NCI-H226 (cell line): Measurements from ENCODE around the gene C4orf50.

ENCODE experiments used
- DNase-seq: peaks from one replicate; pipeline ENCODE4 v3.0.0-alpha.2; 2015

Gene C4orf50

DNA sequence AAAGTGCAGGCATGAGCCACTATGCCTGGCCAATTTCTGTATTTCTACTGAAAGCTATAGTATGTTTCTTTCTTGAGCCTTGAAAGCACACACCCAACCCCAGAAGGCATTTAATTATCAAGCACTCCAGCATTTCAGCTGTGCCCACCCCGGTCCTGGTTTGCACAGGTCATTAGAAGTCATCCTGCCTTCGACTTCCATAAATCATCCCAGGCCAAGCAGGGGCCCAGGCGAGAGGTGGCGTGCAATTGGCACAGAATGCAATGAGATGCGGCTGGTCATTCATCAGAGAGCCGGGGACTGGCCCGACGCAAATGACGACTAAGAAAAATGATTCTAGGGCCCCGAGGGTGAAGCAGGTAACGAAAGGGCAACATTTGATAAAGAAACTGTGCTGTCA, 100.6 kb downstream of the C4orf50 start:
- DNase-seq, result no peak

DNA sequence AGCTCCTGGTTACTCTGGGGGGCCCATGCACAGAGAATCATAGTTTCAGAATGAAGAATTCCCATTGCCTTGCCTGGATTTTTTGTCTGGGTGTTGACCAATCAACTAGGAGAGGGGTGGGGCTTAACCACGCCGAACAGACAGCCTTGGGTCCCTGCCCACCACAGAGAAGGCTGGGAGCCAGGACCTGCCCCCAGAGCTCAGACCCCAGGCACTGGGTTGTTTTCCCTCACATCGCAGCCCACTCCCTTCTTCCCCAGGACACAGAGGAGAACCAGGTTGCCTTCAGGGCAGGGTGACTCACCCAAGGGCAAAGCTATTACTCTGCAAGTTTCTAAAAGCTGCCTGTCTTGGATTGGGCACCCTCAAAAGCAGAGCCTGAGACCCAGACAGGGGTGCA, 102.0 kb downstream of the C4orf50 start:
- no peak for DNase-seq

DNA sequence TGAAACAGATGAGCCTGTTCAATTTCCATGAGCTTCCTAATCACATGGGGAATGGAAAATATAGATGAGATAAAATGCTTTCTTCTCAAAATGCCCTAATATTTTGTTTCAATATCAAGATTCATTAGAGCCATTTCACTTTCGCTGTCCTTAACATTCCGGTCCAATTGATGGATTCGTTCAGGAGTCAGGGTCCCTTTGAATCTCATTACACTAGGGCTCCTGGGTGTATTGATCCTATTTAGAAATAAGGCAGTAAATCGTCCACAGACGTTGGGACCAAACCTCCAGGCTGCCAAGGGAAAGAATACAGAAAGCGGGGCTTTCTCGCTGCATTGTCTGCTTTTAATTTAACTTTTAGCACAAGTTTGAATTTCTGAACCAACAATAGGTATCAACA, 104.8 kb downstream of the C4orf50 start:
- DNase-seq, result no peak

DNA sequence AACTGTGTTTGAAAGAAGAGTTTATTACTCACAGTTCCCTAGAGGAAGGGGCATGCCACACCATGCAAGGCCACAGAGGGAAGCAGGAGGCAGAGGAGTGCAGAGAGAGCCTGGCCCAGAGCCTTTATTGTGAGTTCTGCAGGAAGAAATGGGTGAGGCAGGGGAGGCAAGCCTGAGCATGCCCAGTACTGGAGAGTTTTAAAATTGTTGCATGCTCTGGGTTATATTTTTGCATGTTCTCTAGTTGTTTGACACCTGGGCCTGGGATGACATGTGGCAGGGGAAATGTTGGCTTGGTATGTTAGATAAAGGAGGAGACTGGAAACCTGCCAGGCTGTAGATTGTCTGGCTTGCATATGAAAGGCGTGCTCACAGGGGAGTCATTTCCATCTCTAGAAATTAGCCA, 105.6 kb downstream of the C4orf50 start:
- no peak for DNase-seq

DNA sequence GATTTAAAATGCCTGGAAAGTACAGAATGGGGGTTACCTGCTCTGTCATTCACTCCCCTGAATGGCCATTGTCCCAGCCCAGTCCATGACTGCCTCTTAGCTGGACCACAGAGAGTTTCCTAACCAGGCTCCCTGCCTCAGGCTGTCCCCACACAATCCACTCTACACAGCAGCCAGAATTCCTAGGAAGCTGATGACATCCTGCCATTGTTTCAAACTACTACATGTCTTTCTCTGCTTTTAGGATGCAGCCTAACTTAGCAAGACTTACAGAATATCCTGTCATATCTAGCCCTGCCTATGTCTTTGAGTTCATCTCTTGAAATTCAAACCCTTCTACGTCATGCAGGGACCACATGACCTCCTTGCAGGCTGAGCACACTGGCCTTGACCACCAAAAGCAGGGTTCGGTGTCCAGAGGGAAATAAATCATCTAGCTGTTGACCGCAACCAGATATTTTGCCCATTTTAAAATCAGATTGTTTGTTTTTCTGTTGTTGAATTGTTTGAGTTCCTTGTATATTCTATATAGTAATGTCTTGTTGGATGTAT, 109.3 kb downstream of the C4orf50 start:
- no peak for DNase-seq

DNA sequence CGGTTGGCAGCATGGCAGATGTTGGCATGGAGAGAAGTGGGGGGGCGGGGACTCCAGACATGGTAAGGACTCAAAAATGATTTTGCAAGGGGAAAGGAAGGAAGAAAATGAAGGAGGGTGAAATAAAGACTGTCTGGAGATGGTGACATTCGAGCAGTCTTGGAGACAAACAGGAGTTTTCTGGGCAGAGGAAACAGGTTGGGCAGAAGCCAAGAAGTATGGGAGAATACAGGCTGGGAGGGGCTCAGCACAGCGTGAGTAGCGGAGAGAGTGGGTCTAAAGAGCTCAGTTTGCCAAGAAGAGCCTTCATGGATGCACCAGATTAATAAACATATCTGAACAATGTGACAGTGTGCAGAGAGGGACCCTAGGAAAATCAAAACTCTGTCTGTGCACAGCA, 112.0 kb downstream of the C4orf50 start:
- DNase-seq, result no peak

DNA sequence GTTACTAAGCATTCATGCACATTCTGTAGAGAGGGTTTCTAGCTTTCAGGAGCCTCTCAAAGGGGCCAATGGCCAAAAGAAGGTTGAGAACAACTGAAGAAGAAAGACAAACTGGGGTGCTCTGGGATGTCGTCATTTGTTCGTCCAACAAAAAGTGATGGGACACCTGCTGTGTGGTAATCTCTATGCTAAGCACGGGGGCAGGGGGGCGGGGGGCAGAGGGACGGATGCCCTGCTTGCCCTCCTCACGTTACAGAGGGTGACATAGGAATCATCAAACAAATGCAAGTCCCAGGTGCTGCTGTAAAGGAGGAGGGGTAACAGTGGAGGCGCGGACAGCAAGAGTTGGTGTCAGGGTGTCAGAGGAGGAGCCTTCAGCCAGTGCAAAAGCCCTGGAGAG, 112.5 kb downstream of the C4orf50 start:
- DNase-seq, result no peak

DNA sequence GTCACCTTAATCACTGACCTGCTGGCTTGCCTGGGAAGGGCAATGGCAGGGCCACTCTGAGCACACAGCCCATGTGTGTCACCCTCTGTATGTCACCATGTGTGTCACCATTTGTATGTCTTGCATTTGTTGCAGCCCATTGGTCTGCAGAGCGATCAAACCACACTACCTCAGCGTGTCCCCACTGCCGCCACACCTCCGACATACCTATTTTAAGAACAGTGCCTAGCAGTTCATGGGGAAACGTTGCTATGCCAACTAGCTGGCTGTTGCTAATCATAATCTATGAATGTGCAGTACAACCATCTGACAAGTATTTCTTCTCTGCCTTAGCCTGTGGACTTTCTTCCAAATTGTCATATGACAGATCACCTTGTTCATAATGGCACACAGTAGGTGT, 117.4 kb downstream of the C4orf50 start:
- DNase-seq, result no peak

DNA sequence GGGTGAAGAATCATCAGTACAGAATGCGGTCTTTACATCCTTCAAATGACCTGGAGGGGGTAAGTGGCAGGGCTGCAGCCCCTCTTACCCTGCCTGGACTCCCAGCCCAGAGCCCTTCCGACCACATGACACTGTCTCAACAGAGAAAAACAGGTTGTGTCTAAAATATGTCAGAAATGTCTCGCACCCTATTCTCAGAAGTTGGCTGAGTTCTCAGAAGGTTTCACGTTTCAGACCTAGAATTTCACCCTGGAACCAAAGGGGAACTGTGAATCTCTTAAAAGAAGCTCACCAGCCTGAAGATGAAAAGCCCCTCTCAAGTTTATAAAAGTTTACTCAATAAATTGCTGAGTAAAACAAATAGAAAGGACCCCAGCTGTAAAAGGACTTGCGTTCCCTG, 118.3 kb downstream of the C4orf50 start:
- DNase-seq, result no peak

DNA sequence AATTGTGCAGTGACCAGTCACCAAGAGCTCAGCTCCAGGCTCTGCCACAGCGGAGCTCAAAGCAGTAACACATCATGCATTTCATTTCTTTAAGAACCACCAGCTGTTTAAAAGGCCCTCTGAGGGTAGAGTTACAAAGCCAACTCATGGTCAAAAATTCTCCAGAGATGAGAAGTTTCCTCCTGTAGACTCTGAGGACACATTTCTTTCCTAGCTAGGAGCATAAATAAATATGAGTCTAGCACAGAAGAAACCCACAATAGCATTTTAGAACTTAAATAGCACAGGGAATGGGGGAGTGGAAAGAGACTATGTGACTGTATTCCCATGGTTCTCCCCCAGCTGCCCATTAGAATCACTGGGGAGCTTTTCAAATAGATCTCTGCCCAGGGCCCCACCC, 118.8 kb downstream of the C4orf50 start:
- DNase-seq, result no peak

DNA sequence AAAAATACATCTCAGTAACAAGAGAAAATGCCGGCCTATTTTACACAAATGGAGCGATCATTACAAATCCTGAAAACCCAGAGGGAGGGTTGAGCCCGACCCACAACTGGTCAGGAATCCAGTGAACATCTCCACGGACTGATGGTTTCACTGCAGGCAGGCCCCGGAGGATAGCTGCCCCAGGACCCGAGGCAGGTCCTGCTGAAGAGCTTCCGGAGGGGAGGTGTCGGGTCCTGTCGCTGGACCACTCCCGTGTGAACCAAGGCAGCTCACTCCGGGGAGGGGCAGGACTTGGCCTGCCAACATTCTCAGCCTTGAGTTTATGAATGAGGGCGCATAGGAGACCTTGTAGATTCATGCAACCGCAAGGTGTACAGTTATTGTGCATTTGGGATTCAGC, 120.6 kb downstream of the C4orf50 start:
- DNase-seq, result no peak

DNA sequence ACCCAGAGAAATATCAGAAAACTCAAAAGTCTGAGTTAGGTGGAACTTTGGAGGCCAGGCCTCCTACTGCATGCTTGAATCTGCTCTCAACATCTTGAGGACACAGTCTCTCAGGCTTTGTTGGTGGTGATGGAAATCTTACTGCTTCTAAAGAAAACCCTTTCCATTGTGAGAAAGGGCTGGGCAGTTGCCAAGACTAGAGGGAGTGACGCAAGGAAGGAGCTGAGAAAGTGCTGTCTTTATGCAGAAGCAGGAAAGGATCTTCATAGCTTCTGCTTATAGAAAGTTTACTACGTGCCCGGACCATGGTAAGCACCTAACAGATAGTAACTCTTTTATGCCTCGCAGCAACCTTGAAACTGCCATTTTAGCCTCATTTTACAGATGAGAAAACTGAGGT, 122.9 kb downstream of the C4orf50 start:
- no peak for DNase-seq

DNA sequence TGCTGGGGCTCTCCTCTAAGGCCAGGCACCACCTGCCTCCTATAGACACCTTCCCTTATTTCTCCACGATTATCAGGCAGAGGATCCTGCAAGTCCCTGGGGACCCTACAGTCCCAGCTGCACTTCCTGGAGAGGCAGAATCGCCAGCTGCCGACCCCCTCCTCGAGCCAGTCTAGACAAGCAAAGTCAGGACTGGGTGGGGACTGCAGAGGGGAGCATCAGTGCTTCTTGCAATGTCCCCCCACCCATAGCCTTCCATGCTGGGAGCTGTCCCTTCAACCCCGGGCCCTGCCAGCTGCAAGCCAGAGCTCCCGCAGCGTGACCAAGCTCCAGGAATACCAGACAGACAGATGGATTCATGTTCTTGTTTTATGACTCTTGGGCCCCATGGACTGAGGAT, 124.0 kb downstream of the C4orf50 start:
- no peak for DNase-seq

DNA sequence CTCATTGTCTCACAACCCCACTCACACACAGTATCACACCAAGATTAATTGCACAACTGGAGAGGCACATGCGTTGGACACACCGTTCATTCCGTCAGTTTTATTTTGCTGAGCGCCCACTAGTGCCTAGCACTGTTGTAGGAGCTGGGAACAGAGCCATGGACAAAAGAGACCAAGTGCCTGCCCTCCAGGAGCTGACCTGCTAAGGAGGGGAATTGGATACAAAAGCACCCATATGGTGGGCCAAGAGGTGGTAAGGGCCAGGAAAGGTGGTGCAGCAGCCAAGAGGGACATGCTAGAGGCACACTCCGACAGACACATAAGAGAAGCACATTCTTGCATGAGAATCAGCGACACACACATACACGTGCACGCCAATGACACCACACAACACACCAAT, 124.6 kb downstream of the C4orf50 start:
- no peak for DNase-seq

DNA sequence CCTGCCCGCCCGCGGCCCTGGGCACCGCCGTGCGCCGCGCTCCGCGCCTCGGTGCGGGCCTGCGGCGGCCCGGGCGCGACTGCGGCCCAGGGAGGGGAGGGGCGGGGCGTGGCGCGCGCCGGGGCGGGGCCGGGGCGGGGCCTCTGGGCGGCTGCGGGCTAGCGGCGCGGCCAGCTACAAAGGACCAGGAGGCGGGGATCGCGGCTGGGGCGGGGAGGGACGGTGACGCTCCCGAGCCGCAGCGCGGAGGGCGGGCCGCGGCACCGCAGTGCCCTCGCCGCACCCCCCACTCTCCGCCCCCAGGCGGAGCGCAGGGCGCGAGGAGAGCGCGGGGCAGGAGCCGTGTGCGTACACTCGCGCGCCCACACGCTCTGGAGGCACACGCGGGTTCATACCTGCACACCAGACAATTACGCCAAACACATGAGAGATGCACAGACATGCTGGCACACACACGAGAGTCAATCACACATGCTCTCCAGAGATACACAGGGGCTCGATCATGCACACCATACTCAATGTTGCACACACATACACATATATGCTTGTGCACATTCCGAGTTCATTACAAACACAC, 125.1 kb downstream of the C4orf50 start, which contains the start of gene CRMP1:
CRMP1 (minus strand) TSS at position 83 of the 577 bp plus-strand sequence. CDS start 117 bp downstream, outside the sequence.
- DNase-seq, result no peak

DNA sequence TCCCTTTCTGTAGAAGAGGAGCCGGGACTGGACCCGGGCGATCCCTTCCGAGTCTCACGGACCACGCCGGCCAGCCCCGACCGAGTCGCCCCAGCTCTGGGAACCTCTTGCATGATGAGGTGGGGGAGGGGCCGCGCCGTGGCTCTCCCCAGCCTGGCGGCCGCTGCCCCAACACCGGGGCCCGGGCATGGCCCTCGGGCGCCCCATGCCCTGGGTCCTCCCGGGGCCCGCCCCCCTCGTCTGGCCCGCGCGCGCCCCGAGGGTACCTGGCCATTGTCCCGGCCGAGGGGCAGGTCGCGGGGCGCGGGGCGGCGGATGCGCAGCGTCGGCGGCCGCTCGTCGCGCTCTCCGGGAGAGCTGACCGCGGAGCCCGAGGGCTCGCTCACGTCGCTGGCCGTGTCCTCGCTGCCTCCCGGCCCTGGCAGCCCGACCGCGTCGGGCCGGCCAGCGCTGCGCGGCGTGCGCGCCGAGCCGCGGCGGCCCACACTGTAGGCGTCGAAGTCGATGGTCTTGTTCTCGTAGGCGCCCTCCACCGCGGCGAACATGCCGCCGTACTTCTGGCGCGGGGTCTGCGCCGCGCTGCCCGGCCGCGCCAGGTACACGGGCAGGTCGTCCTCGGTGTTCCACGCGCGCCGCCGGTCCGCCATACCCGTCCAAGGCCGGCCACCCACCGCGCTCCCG, 125.8 kb downstream of the C4orf50 start:
- DNase-seq, result no peak

DNA sequence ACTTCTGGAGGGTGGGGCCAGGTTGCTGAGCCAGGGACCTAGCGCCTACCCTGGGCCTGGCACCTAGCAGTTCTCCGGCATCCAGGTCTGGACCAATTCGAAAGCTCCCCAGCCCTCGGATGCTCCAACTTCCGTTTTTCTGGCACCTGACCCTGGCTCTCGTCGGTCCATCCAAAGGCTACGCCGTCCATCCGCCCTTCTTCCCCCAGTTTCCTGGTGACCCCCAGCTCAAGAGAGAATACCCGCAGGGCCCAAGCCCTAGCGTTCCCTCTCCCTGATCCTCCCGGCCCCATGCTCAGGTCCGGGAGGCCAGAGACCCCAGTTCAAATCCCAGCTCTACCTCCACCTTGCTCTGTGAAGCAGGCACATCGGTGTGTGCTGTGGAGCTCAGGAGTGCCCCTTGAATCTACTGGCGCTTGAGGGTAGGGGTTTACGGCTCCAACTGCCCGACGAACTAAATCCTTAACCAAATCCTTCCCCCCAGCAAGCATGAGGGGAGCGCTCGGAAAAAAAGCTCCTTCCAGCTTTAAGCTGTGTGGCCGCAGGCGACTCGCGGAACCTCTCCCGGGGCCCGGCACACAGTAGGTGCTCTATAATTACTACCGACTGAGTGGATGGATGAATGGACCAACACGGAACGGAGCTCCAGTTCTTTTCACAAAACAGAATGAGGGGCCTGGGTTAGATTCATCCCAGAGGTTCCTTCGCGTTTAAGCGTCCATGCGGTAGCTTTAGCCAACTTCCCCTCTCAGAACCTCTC, 126.5 kb downstream of the C4orf50 start:
- DNase-seq, result no peak

DNA sequence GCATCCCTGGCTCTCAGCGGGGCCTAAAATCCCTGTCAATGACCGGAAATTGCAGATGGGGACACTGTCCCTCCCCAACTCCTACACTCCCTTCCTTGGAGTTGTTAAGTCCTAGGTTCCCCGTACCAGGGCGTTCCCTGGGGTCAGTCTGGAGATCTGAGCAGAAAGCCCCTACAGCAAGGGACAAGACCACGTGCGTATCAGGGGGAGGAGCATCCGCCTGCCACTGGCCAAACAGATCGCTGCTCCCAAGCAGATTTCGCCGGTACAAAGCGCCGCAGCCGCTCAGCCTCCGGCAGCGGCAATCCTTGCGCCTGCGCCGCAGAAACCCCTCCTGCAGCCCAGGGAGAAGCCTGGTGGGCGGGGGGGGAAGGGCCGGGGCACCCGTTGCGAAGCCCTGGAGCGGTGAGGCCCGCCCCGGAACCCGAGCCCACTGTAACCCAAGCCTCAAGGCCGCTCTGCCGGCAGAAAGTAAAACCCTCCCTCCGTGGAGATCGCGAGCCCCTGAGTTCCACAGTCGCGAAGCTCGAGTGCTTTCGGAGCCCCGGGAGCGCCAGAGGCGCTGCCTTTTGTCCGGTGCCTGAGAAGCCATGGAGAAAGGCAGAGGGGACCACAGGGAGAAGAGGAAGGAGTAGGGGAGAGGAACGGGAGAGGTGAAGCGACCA, 128.0 kb downstream of the C4orf50 start:
- DNase-seq, result no peak

DNA sequence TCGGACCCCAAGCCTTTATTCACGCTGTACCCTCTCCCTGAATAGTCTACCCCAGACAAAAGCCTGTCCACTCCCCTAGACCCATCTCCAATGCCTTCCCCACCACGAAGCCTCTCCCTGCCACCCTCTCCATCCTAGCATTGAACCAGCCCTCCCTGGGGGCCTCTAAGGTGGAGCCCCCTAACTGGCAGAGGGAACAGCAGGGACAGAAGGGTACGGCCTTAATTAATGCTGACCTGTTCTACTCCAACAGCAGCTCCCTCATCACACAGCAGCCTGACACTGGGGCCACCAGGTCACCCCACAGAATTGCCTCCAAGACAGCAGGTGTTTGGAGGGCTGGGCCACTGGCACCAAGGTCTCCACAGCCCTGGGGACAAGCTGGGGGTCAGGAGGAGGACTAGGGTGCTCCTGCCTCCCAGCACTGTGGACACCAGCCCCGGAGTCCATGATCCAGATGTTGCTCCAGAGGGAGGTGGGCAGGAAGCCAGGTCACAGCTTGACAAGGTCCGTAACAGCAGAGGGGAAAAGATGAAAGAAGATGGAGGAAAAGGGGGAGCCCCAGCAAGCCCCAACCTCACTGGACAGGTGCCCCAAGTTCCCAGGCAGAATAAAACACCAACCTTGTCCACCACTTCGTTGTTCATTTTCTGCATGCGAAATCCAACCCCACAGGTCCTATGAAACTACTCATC, 129.1 kb downstream of the C4orf50 start:
- no peak for DNase-seq

DNA sequence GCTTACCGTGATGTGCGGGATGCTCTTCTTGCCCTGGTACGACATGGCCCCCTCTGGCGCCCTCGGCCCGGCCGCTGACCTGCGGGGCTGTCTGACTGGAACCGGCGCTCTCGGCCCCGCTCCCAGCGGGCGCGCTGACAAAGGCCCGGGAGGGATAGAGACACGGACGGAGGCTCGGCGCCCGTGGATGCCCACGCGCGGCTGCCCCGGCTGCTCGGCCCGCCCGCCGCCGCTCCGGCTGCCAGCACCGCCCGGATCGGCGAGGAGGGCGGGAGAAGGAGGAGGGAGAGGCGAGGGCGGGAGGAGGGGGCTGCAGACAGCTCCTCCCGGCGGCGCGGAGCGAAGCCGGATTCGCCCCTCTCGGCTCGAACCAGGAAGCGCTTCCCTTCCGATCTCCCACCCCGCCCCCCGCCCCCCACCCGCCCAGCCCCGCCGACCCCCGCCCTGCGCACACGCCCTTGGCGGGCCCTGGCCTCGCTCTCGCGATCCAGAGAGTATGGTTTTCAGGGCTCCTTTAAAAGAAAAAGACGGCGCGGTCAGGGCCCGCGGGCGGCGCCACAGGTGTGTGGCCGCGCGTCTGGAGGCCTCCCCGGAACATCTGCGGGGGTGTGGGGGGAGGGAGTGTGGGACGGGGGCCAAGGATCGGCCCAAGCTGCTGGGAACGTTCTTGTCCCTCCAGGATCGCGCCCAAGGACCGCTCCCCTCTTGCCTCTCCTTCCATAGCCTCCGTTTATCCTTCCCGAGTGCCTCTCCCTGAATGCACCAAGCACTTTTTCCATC, 129.8 kb downstream of the C4orf50 start:
- DNase-seq, result no peak

DNA sequence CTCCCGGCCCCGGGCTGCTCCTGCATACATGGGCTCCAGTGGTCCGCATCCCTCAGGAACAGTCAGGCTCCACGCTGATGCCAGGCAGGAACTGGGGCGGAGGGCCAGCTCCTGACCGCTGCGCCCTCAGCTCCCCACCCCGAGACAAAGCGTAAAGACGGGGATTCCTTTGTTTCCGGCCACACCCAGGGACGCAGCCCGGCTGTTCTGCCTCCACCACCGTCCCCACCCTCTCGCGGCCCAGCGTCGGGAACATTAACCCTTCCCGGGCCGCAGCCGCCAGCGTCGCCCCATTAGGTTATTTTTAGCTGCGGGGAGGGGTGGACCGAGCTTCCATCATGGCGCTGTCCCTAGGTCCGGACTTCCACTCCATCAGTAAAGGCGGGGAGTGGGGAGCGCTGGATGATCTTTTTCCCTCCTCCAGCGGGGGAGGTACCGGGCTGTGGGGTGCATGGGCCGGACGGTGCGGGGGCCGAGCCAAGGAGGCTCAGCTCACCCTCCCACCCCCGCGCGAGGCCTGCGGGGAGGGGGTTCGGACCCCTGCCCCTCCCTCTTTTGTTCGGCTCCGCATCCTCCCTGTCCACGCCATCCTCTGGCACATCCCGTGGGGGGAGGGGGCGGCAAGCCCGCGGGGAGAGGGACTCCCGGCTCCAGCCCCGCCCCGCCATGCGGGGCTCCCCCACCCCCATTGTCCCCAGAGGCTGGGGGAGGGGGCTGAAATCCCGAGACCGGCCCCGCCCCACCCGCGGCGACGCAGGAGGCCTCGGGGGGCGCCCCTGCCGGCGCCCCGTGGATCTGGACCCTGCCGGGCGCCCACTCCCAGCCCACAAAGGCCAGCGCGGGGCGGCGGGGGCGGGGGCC, 130.6 kb downstream of the C4orf50 start:
- no peak for DNase-seq
